Trophoblast cell (in vitro differentiated cells and primary cell): ENCODE results near the gene CISD3.
A peak's percentile ranks its signal among the peaks of the same experiment; 100 is the strongest.

Experiments used
- DNase-seq, 2 donors: peaks; one replicate each; pipeline ENCODE4 v3.0.0-alpha.2; 2016
- H2AFZ ChIP-seq: 2 replicates; pipeline ENCODE4 v1.6.1; 2013; ENCODE audit warnings: low read length, moderate library complexity, mild to moderate bottlenecking; ENCODE audit not compliant: insufficient read depth, poor library complexity
- H2AK5ac ChIP-seq: 2 replicates; pipeline ENCODE4 v1.6.1; 2013; ENCODE audit warnings: mild to moderate bottlenecking, low read length
- H2BK120ac ChIP-seq: 2 replicates; pipeline ENCODE4 v1.6.1; 2013; ENCODE audit warnings: low read length, mild to moderate bottlenecking, moderate library complexity; ENCODE audit not compliant: insufficient read depth, poor library complexity
- H2BK12ac ChIP-seq: 2 replicates; pipeline ENCODE4 v1.6.1; 2013; ENCODE audit warnings: mild to moderate bottlenecking, low read length, moderate library complexity
- H2BK5ac ChIP-seq: 2 replicates; pipeline ENCODE4 v1.6.1; 2013; ENCODE audit warnings: low read length, low read depth, moderate library complexity, mild to moderate bottlenecking; ENCODE audit not compliant: poor library complexity
- H3K14ac ChIP-seq: 2 replicates; pipeline ENCODE4 v1.6.1; 2013; ENCODE audit warnings: mild to moderate bottlenecking, low read length
- H3K18ac ChIP-seq: 2 replicates; pipeline ENCODE4 v1.6.1; 2013; ENCODE audit warnings: mild to moderate bottlenecking, low read length
- H3K23ac ChIP-seq: 2 replicates; pipeline ENCODE4 v1.6.1; 2013; ENCODE audit warnings: low read length
- H3K27ac ChIP-seq: 2 replicates; pipeline ENCODE4 v1.5.1; 2013; ENCODE audit warnings: low read depth, mild to moderate bottlenecking, inconsistent platforms, low read length, moderate library complexity
- H3K27me3 ChIP-seq: 2 replicates; pipeline ENCODE4 v1.6.1; 2013; ENCODE audit warnings: inconsistent platforms, mild to moderate bottlenecking, low read length, moderate library complexity; ENCODE audit not compliant: insufficient read depth
- H3K36me3 ChIP-seq, 2 experiments: 1 replicate in 1 of 2; 2 replicates in 1 of 2; pipeline ENCODE4 v1.6.1; 2013; ENCODE audit warnings: low read length in 2 of 2, mild to moderate bottlenecking in 2 of 2, moderate library complexity in 1 of 2; ENCODE audit not compliant: insufficient read depth in 2 of 2, control insufficient read depth in 1 of 2
- H3K4ac ChIP-seq: 2 replicates; pipeline ENCODE4 v1.6.1; 2013; ENCODE audit warnings: low read depth, mild to moderate bottlenecking, low read length, moderate library complexity
- H3K4me1 ChIP-seq, 2 experiments: 1 replicate in 1 of 2; 2 replicates in 1 of 2; pipeline ENCODE4 v1.6.1; 2013; ENCODE audit warnings: low read length in 2 of 2, mild to moderate bottlenecking in 2 of 2, moderate library complexity in 1 of 2; ENCODE audit not compliant: insufficient read depth in 2 of 2, control insufficient read depth in 1 of 2
- H3K4me2 ChIP-seq: 2 replicates; pipeline ENCODE4 v1.6.1; 2013; ENCODE audit warnings: inconsistent platforms, mild to moderate bottlenecking, low read length, moderate library complexity
- H3K4me3 ChIP-seq: 2 replicates; pipeline ENCODE4 v1.5.1; 2013; ENCODE audit warnings: mild to moderate bottlenecking, low read depth, low read length, inconsistent platforms
- H3K79me1 ChIP-seq: one replicate; pipeline ENCODE4 v1.6.1; 2013; ENCODE audit warnings: low read length
- H3K79me2 ChIP-seq: 2 replicates; pipeline ENCODE4 v1.6.1; 2013; ENCODE audit warnings: low read length, mild to moderate bottlenecking; ENCODE audit not compliant: control insufficient read depth, insufficient read depth, poor library complexity
- H3K9ac ChIP-seq: 2 replicates; pipeline ENCODE4 v1.6.1; 2013; ENCODE audit warnings: mild to moderate bottlenecking, low read length
- H3K9me3 ChIP-seq: 2 replicates; pipeline ENCODE4 v1.6.1; 2013; ENCODE audit warnings: low read depth, mild to moderate bottlenecking, control low read depth, inconsistent platforms, low read length; ENCODE audit not compliant: insufficient read depth
- H4K12ac ChIP-seq: 2 replicates; pipeline ENCODE4 v1.6.1; 2013; ENCODE audit warnings: low read depth, mild to moderate bottlenecking, low read length, moderate library complexity
- H4K8ac ChIP-seq: 2 replicates; pipeline ENCODE4 v1.6.1; 2013; ENCODE audit warnings: low read depth, mild to moderate bottlenecking, low read length, moderate library complexity
- H4K91ac ChIP-seq: one replicate; pipeline ENCODE4 v1.6.1; 2013; ENCODE audit warnings: low read depth, mild to moderate bottlenecking, low read length, moderate library complexity
- WGBS: extraction: QIAGEN DNeasy Blood & Tissue Kit; methylation state at CpG from one replicate; pipeline ENCODE4 v1.1.7; 2013; ENCODE audit warnings: missing lambda C conversion rate; ENCODE audit not compliant: insufficient read length, insufficient coverage; ENCODE audit errors: extremely low coverage; 5-methylcytosine and 5-hydroxymethylcytosine counted together

CISD3 gene

GRCh38 chr17:38705803-38706504, 24.2 kb upstream of the CISD3 start:
- no CpG with 5 or more reads among the region's 38 CpGs for WGBS
- H3K36me3 ChIP-seq, result peaks cover 14% of the 10 kb centered on the region in 2 experiments
- H2BK120ac ChIP-seq, result no peak overlapping the region
- DNase-seq, result peak in 1 of 2 donors; percentile 15
- peaks cover 28% of the 10 kb centered on the region for H3K79me1 ChIP-seq
- H3K9ac ChIP-seq, result peak overlapping the region; percentile 56
- H3K23ac ChIP-seq, result no peak overlapping the region
- H3K4me2 ChIP-seq, result peak overlapping the region; percentile 85
- no peaks in the 10 kb centered on the region for H3K9me3 ChIP-seq
- H3K27me3 ChIP-seq, result no peaks in the 10 kb centered on the region
- H2AFZ ChIP-seq, result peak overlapping the region; percentile 37
- H4K8ac ChIP-seq, result peak overlapping the region; percentile 14
- peaks cover 20 to 28% of the 10 kb centered on the region in 2 experiments for H3K4me1 ChIP-seq
- H3K18ac ChIP-seq, result peak overlapping the region; percentile 63
- H4K91ac ChIP-seq, result peak overlapping the region; percentile 59
- no peak overlapping the region for H2BK12ac ChIP-seq
- peak overlapping the region; percentile 53 for H3K14ac ChIP-seq
- peak overlapping the region; percentile 76 for H3K4me3 ChIP-seq
- no peak overlapping the region for H2BK5ac ChIP-seq
- no peak overlapping the region for H3K4ac ChIP-seq
- peak overlapping the region; percentile 22 for H4K12ac ChIP-seq
- H2AK5ac ChIP-seq, result peak overlapping the region; percentile 28
- H3K27ac ChIP-seq, result no peak overlapping the region
- H3K79me2 ChIP-seq, result peaks cover 6% of the 10 kb centered on the region

GRCh38 chr17:38706505-38707216, 23.5 kb upstream of the CISD3 start:
- Histone ChIP-seq H2AFZ (no peak overlapping the region), H3K9me3 (no peaks in the 10 kb centered on the region), H2BK12ac (no peak overlapping the region), H4K12ac (no peak overlapping the region), H3K27ac (no peak overlapping the region), H2BK5ac (no peak overlapping the region), H3K23ac (no peak overlapping the region), H3K14ac (no peak overlapping the region), H3K18ac (no peak overlapping the region), H2AK5ac (peak overlapping the region; percentile 28), H3K4ac (no peak overlapping the region), H3K79me2 (peaks cover 6% of the 10 kb centered on the region), H3K36me3 (peaks cover 18 to 22% of the 10 kb centered on the region in 2 experiments), H4K91ac (no peak overlapping the region), H3K4me3 (no peak overlapping the region), H3K27me3 (no peaks in the 10 kb centered on the region), H4K8ac (no peak overlapping the region), H3K9ac (no peak overlapping the region), H3K4me2 (peak overlapping the region; percentile 85), H2BK120ac (no peak overlapping the region), H3K4me1 (peaks cover 13 to 22% of the 10 kb centered on the region in 2 experiments), H3K79me1 (peaks cover 24% of the 10 kb centered on the region)
- DNase-seq, result peak; percentile 12 to 32
- WGBS, result no CpG with 5 or more reads among the region's 20 CpGs

- Histone ChIP-seq H3K27me3 (no peaks in the 10 kb centered on the region), H3K14ac (no peak overlapping the region), H3K79me2 (peaks cover 6% of the 10 kb centered on the region), H3K4me3 (no peak overlapping the region), H3K4ac (no peak overlapping the region), H2BK12ac (no peak overlapping the region), H3K27ac (no peak overlapping the region), H2AK5ac (no peak overlapping the region), H2BK120ac (no peak overlapping the region), H3K18ac (no peak overlapping the region), H2BK5ac (no peak overlapping the region), H3K23ac (no peak overlapping the region), H4K91ac (no peak overlapping the region), H3K4me2 (no peak overlapping the region), H4K8ac (no peak overlapping the region), H3K9me3 (peaks cover 2% of the 10 kb centered on the region), H3K79me1 (peaks cover 16% of the 10 kb centered on the region), H4K12ac (no peak overlapping the region), H3K4me1 (peaks cover 12 to 21% of the 10 kb centered on the region in 2 experiments), H3K36me3 (peaks cover 27 to 33% of the 10 kb centered on the region in 2 experiments), H2AFZ (no peak overlapping the region), H3K9ac (no peak overlapping the region)
- no peak for DNase-seq
- WGBS, result no CpG with 5 or more reads among the region's 21 CpGs
These were observed 22.3 kb upstream of the CISD3 start for GRCh38 chr17:38707678-38708351.

- WGBS, result no CpG with 5 or more reads among the region's 18 CpGs
- peaks cover 7 to 11% of the 10 kb centered on the region in 2 experiments for H3K4me1 ChIP-seq
- H4K91ac ChIP-seq, result no peak overlapping the region
- no peak overlapping the region for H3K4me3 ChIP-seq
- H3K79me2 ChIP-seq, result peaks cover 6% of the 10 kb centered on the region
- H2BK5ac ChIP-seq, result no peak overlapping the region
- H2BK120ac ChIP-seq, result no peak overlapping the region
- no peak overlapping the region for H3K4ac ChIP-seq
- H2AFZ ChIP-seq, result no peak overlapping the region
- no peak overlapping the region for H3K27ac ChIP-seq
- no peak overlapping the region for H3K18ac ChIP-seq
- peaks cover 37 to 45% of the 10 kb centered on the region in 2 experiments for H3K36me3 ChIP-seq
- H3K27me3 ChIP-seq, result no peaks in the 10 kb centered on the region
- H3K9ac ChIP-seq, result no peak overlapping the region
- H4K12ac ChIP-seq, result no peak overlapping the region
- H2AK5ac ChIP-seq, result no peak overlapping the region
- no peak overlapping the region for H3K14ac ChIP-seq
- H3K4me2 ChIP-seq, result no peak overlapping the region
- H2BK12ac ChIP-seq, result no peak overlapping the region
- H3K79me1 ChIP-seq, result peaks cover 11% of the 10 kb centered on the region
- DNase-seq, result no peak
- no peak overlapping the region for H4K8ac ChIP-seq
- peaks cover 2% of the 10 kb centered on the region for H3K9me3 ChIP-seq
- H3K23ac ChIP-seq, result no peak overlapping the region
These were observed 20.9 kb upstream of the CISD3 start for GRCh38 chr17:38709104-38709820.
